ENCODE data around the gene ZDHHC14. TPM values are rescaled to one million over a fixed set of nuclear protein-coding genes. Genes with fewer than 3 reads are reported as not detected.

The ZDHHC14 gene
- total RNA-seq, 3 donors from 2014 or later: 9.1 to 10.5 (median 10.0) TPM

- Histone ChIP-seq H3K9me3 (no peaks in the 10 kb centered on the region), H3K4me1 (ENCODE audit: low read depth) (no peaks in the 10 kb centered on the region), H3K4me3 (no peak overlapping the region), H3K36me3 (ENCODE audit: low read depth) (no peaks in the 10 kb centered on the region)
- no peak for ATAC-seq
- no peak for DNase-seq
- no peak for TF ChIP-seq CTCF (IDR thresholded peaks at IDR 0.05)
- intact Hi-C loops (cut with DNase I, micrococcal nuclease): no loop called here
Observed at GRCh38 chr6:157625764-157626163, 244.8 kb downstream of the ZDHHC14 start.

- no peak for TF ChIP-seq CTCF (IDR thresholded peaks at IDR 0.05)
- ATAC-seq: no peak
- H3K4me1 ChIP-seq (ENCODE audit: low read depth): no peaks in the 10 kb centered on the region
- no peaks in the 10 kb centered on the region for H3K9me3 ChIP-seq
- no peak for DNase-seq
- intact Hi-C loops (cut with DNase I, micrococcal nuclease): no loop called here
- H3K36me3 ChIP-seq (ENCODE audit: low read depth): no peaks in the 10 kb centered on the region
- no peak overlapping the region for H3K4me3 ChIP-seq
Observed at GRCh38 chr6:157627195-157627966, 246.4 kb downstream of the ZDHHC14 start.

- DNase-seq: no peak
- no peaks in the 10 kb centered on the region for H3K36me3 ChIP-seq (ENCODE audit: low read depth)
- no peak for TF ChIP-seq CTCF (IDR thresholded peaks at IDR 0.05)
- ATAC-seq: no peak
- intact Hi-C loops (cut with DNase I, micrococcal nuclease): no loop called here
- H3K4me3 ChIP-seq: no peak overlapping the region
- no peaks in the 10 kb centered on the region for H3K9me3 ChIP-seq
- no peaks in the 10 kb centered on the region for H3K4me1 ChIP-seq (ENCODE audit: low read depth)
Observed at GRCh38 chr6:157628463-157628862, 247.5 kb downstream of the ZDHHC14 start.

GRCh38 chr6:157629220-157629619, 248.2 kb downstream of the ZDHHC14 start:
- no peak for DNase-seq

GRCh38 chr6:157630463-157631080, 249.6 kb downstream of the ZDHHC14 start:
- no peak for TF ChIP-seq CTCF (IDR thresholded peaks at IDR 0.05)
- Histone ChIP-seq H3K36me3 (ENCODE audit: low read depth) (no peaks in the 10 kb centered on the region), H3K4me3 (no peak overlapping the region), H3K9me3 (no peaks in the 10 kb centered on the region), H3K4me1 (ENCODE audit: low read depth) (no peaks in the 10 kb centered on the region)
- ATAC-seq (no peak), DNase-seq (no peak)
- intact Hi-C loops (cut with DNase I, micrococcal nuclease): no loop called here

More at GRCh38 chr6:157629220-157629619, 248.2 kb downstream of the ZDHHC14 start:
- intact Hi-C loops (cut with DNase I, micrococcal nuclease): no loop called here
- TF ChIP-seq CTCF (IDR thresholded peaks at IDR 0.05): no peak
- no peak for ATAC-seq
- no peaks in the 10 kb centered on the region for H3K36me3 ChIP-seq (ENCODE audit: low read depth)
- no peak overlapping the region for H3K4me3 ChIP-seq
- H3K4me1 ChIP-seq (ENCODE audit: low read depth): no peaks in the 10 kb centered on the region
- H3K9me3 ChIP-seq: no peaks in the 10 kb centered on the region
